ENCODE data around the gene LRP5.
"Not testable (repeated sequence)": the region's sequence is repeated elsewhere in the genome, so short reads cannot be mapped to it uniquely, and the experiment has no call there.

Gene LRP5

DNA sequence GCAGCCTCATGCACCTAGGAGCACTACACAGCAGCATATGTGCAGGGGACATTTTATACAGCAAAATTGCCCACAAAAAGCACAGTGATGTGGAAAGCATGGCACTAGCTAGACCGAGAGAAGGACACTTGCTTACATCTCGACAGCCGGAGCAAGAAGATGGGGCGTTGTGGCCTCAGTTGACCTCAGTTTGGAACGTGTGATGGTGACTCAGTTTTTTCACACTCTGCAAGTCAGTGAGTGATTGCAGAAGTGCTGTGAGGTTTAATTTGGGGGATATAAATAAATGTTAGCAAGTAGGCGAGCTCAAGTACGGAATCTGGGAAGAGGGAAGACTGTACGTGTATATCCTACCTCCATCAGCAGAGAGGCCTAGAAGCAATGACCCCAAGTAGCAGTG lies 23.3 kb downstream of the LRP5 start:
- FAIRE-seq = no peak
- DNase-seq (ENCODE audit: insufficient read length) = no peak

DNA sequence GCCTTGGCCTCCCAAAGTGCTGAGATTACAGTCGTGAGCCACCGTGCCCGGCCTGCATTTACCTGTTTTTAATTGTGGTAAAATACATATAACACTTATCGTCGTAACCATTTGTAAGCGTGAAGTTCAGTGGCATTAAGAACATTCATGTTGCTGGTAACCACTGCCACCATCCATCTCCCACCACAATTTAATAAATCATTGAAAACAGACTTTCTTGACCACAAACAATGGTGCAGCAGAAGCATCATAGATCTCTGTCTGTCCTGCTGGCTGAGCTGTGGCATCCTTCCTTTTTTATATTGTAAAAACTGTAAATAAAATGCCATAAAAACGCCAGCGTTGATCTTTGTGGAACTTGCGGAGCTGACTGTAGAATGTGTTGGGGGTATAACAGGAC lies 24.3 kb downstream of the LRP5 start:
- FAIRE-seq = no peak
- DNase-seq (ENCODE audit: insufficient read length) = no peak
- TF ChIP-seq POLR2A (IDR thresholded peaks at IDR 0.05; ENCODE audit: low read depth, low read length) (no peak), TAF1 (IDR thresholded peaks at IDR 0.05; ENCODE audit: borderline replicate concordance, low read depth, low read length) (no peak), POLR2AphosphoS5 (IDR thresholded peaks at IDR 0.05; ENCODE audit: low read depth, low read length) (no peak)

More for the DNA sequence above, 23.3 kb downstream of the LRP5 start:
- TF ChIP-seq TAF1 (IDR thresholded peaks at IDR 0.05; ENCODE audit: borderline replicate concordance, low read depth, low read length) (no peak), POLR2A (IDR thresholded peaks at IDR 0.05; ENCODE audit: low read depth, low read length) (no peak), POLR2AphosphoS5 (IDR thresholded peaks at IDR 0.05; ENCODE audit: low read depth, low read length) (no peak)

GRCh38 chr11:68337399-68337835 lies 25.0 kb downstream of the LRP5 start:
- FAIRE-seq (no peak), DNase-seq (ENCODE audit: insufficient read length) (no peak)
- no peak for TF ChIP-seq POLR2AphosphoS5 (IDR thresholded peaks at IDR 0.05; ENCODE audit: low read depth, low read length)
- TF ChIP-seq POLR2A (IDR thresholded peaks at IDR 0.05; ENCODE audit: low read depth, low read length) = no peak
- TF ChIP-seq TAF1 (IDR thresholded peaks at IDR 0.05; ENCODE audit: borderline replicate concordance, low read depth, low read length) = no peak

DNA sequence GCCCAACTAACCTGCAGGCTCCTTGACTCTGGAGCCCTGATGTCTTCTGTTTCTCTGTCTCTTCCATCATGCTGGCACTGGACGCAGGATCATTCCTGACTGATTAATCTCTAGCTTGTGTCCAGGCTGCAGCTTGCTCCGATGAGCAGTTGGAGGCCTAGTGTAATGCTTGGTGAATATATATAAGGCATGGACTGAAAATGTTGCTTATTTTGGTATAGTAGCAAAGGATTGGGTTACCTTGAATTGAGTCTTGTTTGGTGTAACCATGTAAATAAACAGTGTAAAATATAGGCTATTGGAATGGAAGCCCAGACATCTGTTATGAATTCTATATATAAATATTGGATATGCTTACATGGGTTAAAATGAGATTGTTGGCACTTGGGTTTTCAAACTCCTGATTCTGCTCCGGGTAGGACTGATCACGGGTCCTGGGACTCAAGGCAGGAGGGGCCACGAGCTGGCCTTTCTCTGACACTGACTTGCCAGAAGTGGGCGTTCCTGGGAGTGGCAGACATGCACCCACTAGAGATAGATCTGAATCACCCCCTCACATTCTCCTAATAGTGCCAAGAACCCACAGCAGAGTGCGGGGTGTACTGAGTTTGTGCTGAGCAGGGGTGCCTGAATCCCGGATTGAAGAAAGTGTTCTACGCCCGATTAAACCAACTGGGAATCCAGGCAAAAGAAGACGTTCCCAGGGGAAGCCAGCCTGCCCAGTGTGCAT lies 25.8 kb downstream of the LRP5 start:
- DNase-seq (ENCODE audit: insufficient read length) (no peak), FAIRE-seq (no peak)
- no peak for TF ChIP-seq POLR2AphosphoS5 (IDR thresholded peaks at IDR 0.05; ENCODE audit: low read depth, low read length)
- TF ChIP-seq TAF1 (IDR thresholded peaks at IDR 0.05; ENCODE audit: borderline replicate concordance, low read depth, low read length) = no peak
- TF ChIP-seq POLR2A (IDR thresholded peaks at IDR 0.05; ENCODE audit: low read depth, low read length) = no peak

GRCh38 chr11:68340003-68340767 lies 27.8 kb downstream of the LRP5 start:
- FAIRE-seq (peak; percentile 83), DNase-seq (ENCODE audit: insufficient read length) (no peak)
- no peak for TF ChIP-seq TAF1 (IDR thresholded peaks at IDR 0.05; ENCODE audit: borderline replicate concordance, low read depth, low read length)
- no peak for TF ChIP-seq POLR2AphosphoS5 (IDR thresholded peaks at IDR 0.05; ENCODE audit: low read depth, low read length)
- no peak for TF ChIP-seq POLR2A (IDR thresholded peaks at IDR 0.05; ENCODE audit: low read depth, low read length)

GRCh38 chr11:68340784-68341556 lies 28.6 kb downstream of the LRP5 start:
- FAIRE-seq = no peak
- TF ChIP-seq POLR2A (IDR thresholded peaks at IDR 0.05; ENCODE audit: low read depth, low read length) = no peak
- no peak for TF ChIP-seq TAF1 (IDR thresholded peaks at IDR 0.05; ENCODE audit: borderline replicate concordance, low read depth, low read length)
- DNase-seq (ENCODE audit: insufficient read length) = no peak

- DNase-seq (ENCODE audit: insufficient read length) (no peak), FAIRE-seq (no peak)
- TF ChIP-seq POLR2AphosphoS5 (IDR thresholded peaks at IDR 0.05; ENCODE audit: low read depth, low read length) (no peak), POLR2A (IDR thresholded peaks at IDR 0.05; ENCODE audit: low read depth, low read length) (no peak), TAF1 (IDR thresholded peaks at IDR 0.05; ENCODE audit: borderline replicate concordance, low read depth, low read length) (no peak)
Observed at GRCh38 chr11:68341557-68342458, 29.4 kb downstream of the LRP5 start.

GRCh38 chr11:68342459-68343158 lies 30.2 kb downstream of the LRP5 start:
- FAIRE-seq (no peak), DNase-seq (ENCODE audit: insufficient read length) (no peak)
- TF ChIP-seq TAF1 (IDR thresholded peaks at IDR 0.05; ENCODE audit: borderline replicate concordance, low read depth, low read length) (no peak), POLR2A (IDR thresholded peaks at IDR 0.05; ENCODE audit: low read depth, low read length) (no peak), POLR2AphosphoS5 (IDR thresholded peaks at IDR 0.05; ENCODE audit: low read depth, low read length) (no peak)

DNA sequence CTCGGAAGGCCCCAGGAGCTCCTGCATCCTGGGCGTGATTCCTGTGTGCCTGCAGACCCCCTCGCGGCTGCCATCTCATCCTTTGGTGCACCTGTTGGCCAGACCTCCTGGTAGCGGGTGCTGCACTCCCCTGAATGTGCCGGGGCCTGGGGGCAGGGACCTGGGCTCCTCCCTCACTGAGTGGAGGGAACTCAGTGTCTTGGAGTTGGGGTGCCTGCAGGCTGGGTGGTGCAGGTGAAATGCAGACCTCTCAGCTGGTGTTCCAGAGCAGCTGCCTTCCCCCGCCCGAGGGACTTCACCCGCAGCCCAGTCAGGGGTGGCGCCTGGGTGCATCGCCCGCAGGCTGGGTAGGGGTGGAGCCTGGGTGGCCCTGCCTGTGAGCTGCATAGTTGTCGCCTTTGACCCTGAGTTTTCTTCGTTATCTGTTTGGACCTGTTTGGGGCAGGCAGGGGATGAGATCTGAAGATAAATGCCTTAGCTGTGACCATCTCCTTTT lies 31.4 kb downstream of the LRP5 start:
- FAIRE-seq = no peak
- TF ChIP-seq POLR2AphosphoS5 (IDR thresholded peaks at IDR 0.05; ENCODE audit: low read depth, low read length) = no peak
- TF ChIP-seq POLR2A (IDR thresholded peaks at IDR 0.05; ENCODE audit: low read depth, low read length) = no peak
- TF ChIP-seq TAF1 (IDR thresholded peaks at IDR 0.05; ENCODE audit: borderline replicate concordance, low read depth, low read length) = no peak
- no peak for DNase-seq (ENCODE audit: insufficient read length)

DNA sequence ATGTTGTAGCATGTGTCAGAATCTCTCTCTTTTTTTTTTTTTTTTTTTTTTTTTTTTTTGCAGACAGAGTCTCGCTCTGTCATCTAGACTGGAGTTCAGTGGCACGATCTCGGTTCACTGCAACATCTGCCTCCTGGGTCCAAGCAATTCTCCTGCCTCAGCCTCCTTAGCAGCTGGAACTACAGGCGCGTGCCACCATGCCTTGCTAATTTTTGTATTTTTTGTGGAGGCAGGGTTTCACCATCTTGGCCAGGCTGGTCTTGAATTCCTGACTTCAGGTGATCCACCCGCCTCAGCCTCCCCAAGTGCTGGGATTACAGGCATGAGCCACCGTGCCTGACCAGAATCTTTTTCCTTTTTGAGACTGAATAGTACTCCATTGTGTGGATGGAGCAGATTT lies 32.4 kb downstream of the LRP5 start:
- not testable (repeated sequence) for FAIRE-seq; DNase-seq (ENCODE audit: insufficient read length)

All from GM12892 (cell line).